GM23248 (cell line): Measurements from ENCODE around the gene RITA1.

Experiments used
- EZH2 ChIP-seq: fragments of 200-600 bp; sonication (generic); IDR thresholded peaks from 2 replicates; pipeline ENCODE4 v1.6.1; 2018; ENCODE audit warnings: antibody characterized with exemption, mild to moderate bottlenecking; ENCODE audit not compliant: insufficient read depth, poor library complexity, severe bottlenecking
- EZH2phosphoT487 ChIP-seq: fragments of 200-600 bp; sonication (generic); IDR thresholded peaks from 2 replicates; pipeline ENCODE4 v1.6.1; 2018; ENCODE audit warnings: antibody characterized with exemption, moderate library complexity, mild to moderate bottlenecking, low read depth; ENCODE audit not compliant: insufficient read depth

DNA sequence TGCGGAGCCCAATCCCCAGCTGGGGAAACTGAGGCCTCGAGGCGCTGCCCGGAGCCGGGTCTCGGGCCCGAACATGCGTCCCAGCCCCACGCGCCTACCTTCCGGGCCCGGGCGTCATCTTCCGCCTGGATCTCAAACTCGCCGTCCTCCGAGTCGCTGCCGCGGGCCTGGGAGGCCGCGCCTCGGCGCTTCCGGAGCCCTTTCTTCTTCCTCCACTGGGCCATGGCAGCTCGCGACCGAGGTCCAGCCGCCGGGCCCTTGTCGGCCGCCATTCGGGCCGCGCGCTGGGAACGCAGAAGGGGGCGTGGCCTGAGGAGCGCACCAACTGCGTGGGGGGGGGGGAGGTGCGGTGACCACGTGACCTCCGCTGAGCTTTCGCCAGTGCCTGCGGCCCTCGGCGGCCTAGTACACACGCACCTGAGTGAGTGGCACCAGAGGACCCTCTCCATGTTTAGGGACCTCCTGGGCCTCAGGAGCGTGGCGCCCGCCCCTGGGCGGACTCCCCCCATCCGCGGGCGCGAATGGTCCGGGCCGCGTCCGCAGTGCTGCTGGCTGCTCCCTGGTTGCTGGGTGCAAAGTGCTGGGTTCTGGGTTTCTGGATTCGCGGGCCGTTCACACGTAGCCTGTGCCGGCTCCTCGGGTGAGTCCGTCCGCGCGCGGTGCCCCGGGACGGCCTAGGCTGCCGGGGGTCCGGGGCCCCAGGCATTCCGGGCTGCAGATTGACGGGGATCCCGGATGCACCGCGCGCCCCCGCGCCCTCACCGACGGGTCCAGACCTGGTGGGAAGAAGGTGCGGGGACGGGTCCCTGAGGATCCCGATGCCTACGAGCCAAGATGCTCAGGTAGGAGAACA, at the start of gene RITA1, which contains the start of gene DDX54:
- no peak for TF ChIP-seq EZH2phosphoT487
- no peak for TF ChIP-seq EZH2
